SH-SY5Y (cell line): ENCODE measurements around the gene ATP13A2.

Experiments used
- GATA2 ChIP-seq: IDR thresholded peaks from 2 replicates; pipeline ENCODE4 v1.6.1; 2011; ENCODE audit warnings: mild to moderate bottlenecking, low read depth, low read length
- GATA3 ChIP-seq: IDR thresholded peaks from 2 replicates; pipeline ENCODE4 v1.6.1; 2011; ENCODE audit warnings: low read depth, mild to moderate bottlenecking, low read length, moderate library complexity

Gene ATP13A2

GRCh38 chr1:17011439-17012307 lies at the start of gene ATP13A2:
ATP13A2 (minus strand) TSS chr1:17011928; CDS start chr1:17011738, 190 bp downstream.
- TF ChIP-seq GATA2 (no peak), GATA3 (no peak)

- TF ChIP-seq GATA2 (no peak), GATA3 (no peak)
Measured at GRCh38 chr1:17061486-17061885, 49.8 kb upstream of the ATP13A2 start.

GRCh38 chr1:17060306-17060749 lies 48.6 kb upstream of the ATP13A2 start:
- TF ChIP-seq GATA2 (no peak), GATA3 (no peak)

- no peak for TF ChIP-seq GATA2
- no peak for TF ChIP-seq GATA3
Measured at GRCh38 chr1:17059391-17060305, 47.9 kb upstream of the ATP13A2 start.

- TF ChIP-seq GATA2 = no peak
Measured at GRCh38 chr1:17056551-17056950, 44.8 kb upstream of the ATP13A2 start.

GRCh38 chr1:17055801-17056200 lies 44.1 kb upstream of the ATP13A2 start:
- TF ChIP-seq GATA3 (no peak), GATA2 (no peak)

GRCh38 chr1:17053685-17054410 lies 42.1 kb upstream of the ATP13A2 start, which contains the start of gene SDHB:
SDHB (minus strand) TSS chr1:17054032; CDS start chr1:17054019, 13 bp downstream.
- TF ChIP-seq GATA3 = no peak
- TF ChIP-seq GATA2 = no peak

GRCh38 chr1:17053086-17053684 lies 41.5 kb upstream of the ATP13A2 start:
- TF ChIP-seq GATA3 (no peak), GATA2 (no peak)

- TF ChIP-seq GATA3 (no peak), GATA2 (no peak)
Measured at GRCh38 chr1:17052641-17053040, 40.9 kb upstream of the ATP13A2 start.

- TF ChIP-seq GATA2 = no peak
- no peak for TF ChIP-seq GATA3
Measured at GRCh38 chr1:17052038-17052437, 40.3 kb upstream of the ATP13A2 start.

- TF ChIP-seq GATA2 = no peak
- no peak for TF ChIP-seq GATA3
Measured at GRCh38 chr1:17047924-17048323, 36.2 kb upstream of the ATP13A2 start.

- TF ChIP-seq GATA2 (no peak), GATA3 (no peak)
Measured at GRCh38 chr1:17046334-17046657, 34.6 kb upstream of the ATP13A2 start.

- TF ChIP-seq GATA3 (no peak), GATA2 (no peak)
Measured at GRCh38 chr1:17045634-17046333, 34.1 kb upstream of the ATP13A2 start.
